Stimulated activated CD4-positive, alpha-beta T cell treated with anti-CD3 and anti-CD28 coated beads, Interleukin-4, amount 100 ng/mL, for 1 hour (primary cell): ENCODE measurements around the gene AGAP1.
A peak's percentile ranks its signal among the peaks of the same experiment; 100 is the strongest.

Experiments used
- DNase-seq: peaks from one replicate; pipeline ENCODE4 v3.0.0-alpha.2; 2020

The AGAP1 gene

DNA sequence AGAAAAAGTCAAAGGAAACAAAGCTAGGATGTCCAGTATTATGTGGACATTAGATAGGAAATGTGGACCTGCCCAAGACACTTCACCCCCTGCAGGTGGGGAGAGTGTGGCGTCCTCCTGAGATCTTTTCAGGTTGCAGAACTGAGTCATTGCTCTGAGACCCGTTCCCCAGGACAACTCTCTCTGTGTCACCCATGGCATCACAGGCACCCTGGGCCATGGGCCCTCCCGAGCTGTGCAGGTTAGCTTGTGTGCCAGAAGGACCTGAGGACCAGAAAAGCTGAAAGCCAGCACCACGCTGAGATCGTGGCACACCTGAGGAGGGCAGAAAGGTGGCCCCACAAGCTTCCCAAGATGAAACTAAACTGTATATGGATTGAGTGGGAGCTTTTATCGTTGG is 229.5 kb downstream of the AGAP1 start:
- no peak for DNase-seq

DNA sequence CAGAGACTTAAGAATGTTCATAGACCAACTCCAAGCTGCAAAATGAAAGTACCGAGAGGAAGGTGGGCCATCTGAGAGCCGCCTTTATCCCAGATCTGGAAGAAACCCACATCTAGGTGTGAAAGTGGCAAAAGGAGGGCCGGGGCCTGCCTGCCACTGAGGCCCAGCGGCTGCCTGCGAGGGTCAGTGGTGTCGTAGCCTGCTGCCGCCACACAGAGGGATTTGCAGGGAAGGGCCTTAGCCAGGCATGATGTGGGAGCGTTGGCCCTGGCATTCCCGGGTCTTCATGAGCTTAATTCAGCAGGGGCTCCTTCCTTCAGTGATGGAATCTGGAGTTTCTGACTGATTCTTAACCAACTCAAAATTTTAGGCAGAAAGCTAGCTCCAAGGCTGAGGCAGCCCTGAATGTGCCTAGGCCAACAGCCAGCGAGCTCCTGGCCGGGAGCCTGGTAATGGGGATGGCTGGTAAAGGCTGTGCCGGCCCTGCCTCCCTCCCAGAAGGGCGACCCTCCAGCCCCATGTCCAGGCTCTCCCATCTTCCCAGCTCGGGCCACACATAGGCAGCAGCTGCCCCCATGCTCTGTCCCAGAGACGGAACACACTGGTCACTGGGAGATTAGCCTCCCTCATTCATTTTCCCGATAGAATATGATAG is 230.1 kb downstream of the AGAP1 start:
- no peak for DNase-seq

DNA sequence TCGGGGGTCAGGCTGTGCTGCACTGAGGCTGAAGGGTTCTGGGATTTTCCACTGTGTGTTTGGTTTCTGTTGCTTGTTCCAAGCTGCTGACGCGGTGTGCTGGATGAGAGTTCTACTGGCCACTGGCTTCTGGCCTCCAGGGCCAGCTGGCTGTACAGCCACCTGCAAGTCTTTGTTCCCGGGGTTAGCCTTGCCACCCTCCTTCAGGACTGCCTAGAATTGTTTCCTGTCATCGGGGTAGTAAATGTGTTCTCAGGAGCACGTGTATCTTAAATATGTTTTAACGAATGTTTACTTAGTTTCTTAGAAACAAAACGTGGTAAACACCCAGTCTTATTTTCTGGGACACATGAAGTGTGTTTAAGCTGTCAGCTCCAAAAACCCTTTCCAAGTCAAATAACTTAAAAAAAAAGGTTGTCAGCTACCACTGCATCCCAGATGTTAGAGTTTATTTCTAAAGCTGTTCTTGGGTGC is 231.2 kb downstream of the AGAP1 start:
- no peak for DNase-seq

DNA sequence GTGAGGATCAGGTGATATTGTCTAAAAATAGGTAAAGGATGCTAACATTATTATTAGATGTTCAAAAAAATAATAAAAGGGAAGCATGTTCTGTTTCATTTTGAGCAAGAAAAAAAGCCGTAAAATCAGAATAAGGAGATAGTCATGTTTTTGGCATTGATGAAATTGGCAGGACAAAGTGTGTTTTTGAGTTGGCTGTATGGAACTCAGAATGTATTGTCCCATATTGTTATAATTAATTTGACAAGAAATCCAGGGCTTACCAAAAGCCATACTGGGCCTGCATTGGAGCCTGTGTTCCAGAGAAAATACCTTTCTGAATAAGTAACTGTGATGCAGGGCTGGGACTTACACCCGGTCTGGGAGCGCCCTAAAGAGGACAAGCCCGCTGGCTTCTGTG is 232.0 kb downstream of the AGAP1 start:
- no peak for DNase-seq

DNA sequence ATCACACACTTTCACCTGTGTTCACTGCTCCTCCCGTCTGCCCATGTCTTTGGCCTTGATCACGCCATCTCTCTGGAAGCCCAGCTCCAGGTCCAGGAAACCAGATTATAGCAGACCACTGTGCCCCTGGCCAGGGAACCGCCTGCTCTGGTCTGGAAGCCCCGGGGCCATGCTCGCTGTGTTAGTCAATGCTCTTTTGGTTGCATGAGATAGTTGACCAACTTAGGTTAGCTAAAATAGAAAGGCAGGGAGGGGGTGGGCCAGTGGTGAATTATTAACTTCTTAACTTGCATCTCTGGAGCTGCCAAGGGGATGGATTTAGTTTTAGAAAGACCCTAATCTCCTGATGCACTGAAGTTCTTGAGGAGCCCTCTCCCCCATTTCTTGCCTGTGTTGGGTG is 232.7 kb downstream of the AGAP1 start:
- DNase-seq = no peak

DNA sequence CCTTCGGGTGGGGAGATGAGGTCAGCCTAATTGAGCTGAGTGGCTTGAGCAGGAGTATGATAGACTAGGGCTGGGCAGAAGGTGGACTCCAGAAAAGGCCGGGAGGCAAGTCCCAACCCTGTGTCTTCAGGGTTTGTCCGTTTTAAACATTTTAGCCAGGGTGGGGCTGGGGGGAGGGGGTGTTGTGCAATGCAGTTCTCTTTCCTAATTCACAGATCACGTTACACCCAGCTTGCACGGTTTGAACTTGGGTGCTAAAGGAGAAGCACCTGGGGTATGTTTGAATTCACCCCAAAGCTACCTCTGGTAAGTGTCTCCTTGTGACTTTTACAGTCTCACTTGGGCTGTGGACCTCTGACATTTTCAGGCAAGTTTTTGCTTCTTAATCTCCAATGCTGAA is 233.3 kb downstream of the AGAP1 start:
- DNase-seq = no peak

DNA sequence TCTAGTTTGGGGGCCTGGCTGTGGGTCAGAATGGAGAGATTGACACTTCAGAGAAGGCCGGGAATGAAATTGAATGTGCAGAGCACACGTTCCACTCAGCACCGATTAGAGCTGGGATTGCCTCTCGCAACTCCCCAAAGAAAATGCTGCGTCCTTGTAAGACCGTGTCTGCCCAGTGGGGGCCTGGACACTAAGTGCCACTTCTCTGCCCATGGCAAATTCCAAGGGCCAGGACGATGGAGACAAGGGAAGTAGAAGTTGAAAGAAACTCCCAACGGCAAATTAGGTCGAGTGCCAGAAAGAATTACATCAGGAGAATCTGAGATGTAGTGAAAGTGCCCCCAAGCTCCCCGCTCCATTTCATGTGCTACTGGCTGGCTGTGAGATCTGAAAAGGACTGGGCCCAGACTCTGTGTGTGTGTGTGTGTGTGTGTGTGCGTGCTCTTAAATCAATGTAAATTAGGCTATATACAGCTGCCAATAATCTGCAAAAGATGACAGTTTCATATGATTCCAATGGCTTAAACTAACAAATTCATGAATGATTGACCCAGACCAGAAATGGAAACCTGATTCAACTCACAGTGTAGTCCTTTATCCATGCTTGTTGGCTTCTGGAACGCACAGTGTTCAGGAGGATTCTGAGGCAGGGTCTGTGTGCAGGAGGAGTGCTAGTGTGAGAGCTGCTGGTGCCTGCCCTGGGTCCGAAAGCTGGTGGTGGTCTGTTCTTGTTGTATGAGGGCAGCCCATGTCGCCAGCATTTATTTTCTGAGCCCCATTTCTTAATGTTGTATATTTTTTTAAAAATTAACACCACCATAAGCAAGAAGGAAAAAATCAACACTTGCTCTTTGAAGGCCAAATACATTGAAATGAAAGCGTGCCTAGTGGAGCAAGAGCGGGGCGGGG is 234.3 kb downstream of the AGAP1 start:
- no peak for DNase-seq

DNA sequence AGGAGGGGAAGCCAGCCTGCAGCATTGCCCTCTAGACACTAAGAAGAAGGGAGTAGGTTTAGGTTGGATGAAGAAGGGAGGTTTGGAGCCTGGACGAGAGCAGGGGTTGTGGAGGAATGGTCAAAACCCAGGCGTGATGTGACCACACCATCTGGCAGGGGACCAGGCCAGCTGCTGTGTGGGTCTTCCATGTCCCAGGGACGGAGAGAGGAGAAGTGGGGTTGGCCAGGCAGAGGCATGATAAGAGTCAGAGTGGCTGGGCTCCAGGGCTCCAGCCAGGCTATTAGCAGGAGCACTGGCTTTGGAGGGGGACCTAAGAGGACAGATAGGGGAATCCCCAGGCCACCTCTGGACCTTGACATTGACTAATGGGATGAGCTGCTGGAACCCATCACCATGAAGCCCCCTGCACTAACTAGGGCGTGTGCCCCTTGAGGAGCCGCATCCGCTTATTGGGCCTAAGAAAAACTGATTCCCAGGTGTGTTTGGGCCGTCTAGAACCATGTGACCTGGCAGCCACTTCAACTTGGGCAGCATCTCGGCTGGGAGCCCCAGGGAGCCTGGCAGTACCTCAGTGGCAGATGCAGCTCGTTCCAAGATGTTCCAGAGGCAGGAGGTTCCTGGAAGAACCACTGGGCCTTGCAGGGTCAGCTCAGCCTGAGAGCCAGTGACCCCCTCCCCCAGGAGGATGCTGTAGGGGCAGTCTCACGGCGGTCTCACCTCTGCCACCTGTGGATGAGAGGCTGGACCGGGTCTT is 235.1 kb downstream of the AGAP1 start:
- no peak for DNase-seq

DNA sequence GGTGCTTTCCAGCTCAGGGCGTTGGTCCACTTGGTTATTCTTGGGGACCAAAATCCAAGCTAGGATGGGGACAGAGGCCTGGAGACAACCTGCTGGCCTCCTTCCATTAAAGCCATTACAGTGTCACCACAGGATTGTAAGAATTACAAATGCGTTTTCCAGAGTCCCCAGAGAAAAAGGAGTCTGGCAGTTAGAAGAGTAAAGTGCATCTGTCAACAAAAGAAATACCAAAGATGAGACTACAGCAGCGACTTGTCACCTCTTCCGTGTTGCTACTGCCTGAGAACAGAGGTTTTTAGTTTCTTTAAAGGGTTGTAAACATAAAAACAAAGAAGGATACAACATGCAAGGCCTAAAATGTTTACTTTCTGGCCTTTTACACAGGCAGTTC is 235.7 kb downstream of the AGAP1 start:
- no peak for DNase-seq

DNA sequence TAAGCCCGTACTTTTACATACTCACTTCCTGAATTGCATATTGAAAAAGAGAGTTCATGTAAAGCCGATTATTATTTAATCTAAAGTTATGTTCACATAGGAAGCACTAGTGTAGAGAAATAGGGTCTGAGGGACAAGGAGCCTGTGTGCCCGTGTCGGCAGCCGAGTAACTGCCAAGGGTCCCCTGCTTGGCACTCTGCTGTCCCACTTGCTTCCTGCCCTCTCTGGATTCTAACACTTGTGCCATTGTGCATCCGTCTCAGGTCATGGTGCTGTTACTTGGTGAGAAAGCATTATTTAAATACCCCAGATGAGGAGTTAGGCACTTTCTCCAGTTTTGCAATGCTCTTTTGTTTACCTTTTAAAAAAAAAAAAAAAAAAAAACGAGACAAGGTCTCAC is 236.3 kb downstream of the AGAP1 start:
- DNase-seq = no peak

DNA sequence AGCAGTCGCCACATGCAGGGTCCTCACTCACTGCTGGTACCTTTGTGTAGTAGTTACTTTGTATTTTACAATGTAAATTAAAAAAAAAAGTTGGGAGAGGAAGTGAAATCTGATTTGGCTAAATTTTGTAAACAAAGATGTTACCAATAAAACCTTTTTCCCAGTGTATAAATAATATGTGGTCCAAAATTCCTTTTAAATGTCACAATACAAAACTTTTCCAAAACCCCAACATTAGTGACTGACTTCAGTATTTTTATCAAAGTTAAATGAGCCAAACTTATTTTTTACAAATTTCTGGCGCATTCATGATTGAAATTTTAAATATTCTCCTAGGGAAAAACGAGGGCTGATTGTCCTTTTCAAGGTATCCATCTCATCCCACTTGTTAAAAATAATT is 239.9 kb downstream of the AGAP1 start:
- DNase-seq = no peak

DNA sequence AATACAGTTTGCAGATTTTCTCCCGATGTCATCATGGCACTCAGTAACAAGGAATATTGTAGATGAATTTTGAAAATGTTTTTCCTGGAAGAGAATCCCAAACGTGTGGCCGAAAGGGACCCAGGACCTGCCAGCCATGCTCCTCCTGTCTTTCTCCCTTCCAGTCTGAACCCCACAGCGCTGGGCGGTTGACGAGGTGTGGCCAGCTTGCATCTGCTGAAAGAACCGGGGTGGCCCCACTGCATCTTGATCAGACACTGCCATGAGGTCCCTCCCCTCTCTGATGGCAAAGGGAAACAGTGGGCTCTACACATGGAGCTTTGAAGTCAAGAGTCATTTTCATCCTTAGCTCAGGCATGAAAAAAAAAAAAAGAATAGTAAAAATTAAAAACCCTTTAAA is 240.3 kb downstream of the AGAP1 start:
- DNase-seq = no peak

DNA sequence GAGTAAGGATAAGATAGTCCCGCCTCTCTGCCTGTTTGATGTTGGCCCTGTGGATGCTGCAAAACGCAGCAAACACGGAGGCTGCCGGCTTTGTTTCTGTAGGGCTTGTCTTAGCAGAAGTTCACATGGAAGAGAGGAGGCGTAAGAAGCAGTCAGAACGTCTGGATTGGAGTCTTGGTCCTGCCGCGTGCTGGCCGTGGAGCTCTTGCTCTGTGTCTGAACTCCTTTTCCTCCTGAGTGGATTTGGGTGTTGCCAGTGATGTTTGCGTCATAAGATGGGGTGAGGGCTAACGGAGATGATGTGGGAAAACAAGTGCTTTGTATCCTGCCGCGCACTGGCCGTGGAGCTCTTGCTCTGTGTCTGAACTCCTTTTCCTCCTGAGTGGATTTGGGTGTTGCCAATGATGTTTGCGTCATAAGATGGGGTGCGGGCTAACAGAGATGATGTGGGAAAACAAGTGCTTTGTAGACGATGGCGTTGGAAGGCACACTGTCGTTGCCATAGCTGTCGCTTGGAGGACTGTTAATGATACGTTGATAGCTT is 240.9 kb downstream of the AGAP1 start:
- no peak for DNase-seq

DNA sequence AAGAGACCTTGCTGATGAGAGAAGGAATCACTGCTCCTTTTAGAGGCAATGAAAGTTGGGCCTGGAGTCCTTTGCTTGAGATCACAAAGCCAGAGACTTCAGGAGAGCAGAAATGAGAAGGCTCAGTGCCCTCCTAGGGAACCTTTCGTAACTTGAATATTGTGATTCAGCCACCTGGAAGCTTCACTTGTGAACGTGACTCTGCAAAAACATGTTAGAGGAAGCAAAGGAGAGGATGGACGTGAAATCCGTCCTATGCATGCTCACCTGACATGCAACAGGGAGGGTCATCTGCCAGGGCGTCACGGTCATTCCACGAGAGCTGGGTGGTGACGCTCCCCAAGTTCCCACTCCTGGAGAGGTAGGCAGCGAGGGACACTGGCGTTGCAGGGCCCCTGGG is 243.6 kb downstream of the AGAP1 start:
- no peak for DNase-seq

DNA sequence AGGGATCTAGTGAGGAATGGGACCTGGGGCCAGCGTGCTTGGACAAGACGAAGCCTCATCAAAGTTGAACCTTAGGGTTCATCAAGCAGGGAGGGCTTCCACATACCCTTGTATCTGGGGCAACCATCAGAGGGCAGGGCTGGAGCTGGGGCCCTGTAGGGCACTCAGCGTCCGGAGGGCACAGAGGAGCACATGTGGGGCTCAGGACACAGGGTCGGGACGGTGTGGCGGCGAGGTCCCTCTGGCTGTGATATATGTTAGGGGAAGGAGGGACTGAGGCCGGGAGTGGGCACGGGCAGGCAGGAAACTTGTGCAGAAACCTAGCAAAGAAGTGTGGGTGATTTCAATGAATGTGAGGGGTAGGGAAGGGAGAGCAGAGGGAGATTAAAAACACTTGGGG is 244.0 kb downstream of the AGAP1 start:
- no peak for DNase-seq

DNA sequence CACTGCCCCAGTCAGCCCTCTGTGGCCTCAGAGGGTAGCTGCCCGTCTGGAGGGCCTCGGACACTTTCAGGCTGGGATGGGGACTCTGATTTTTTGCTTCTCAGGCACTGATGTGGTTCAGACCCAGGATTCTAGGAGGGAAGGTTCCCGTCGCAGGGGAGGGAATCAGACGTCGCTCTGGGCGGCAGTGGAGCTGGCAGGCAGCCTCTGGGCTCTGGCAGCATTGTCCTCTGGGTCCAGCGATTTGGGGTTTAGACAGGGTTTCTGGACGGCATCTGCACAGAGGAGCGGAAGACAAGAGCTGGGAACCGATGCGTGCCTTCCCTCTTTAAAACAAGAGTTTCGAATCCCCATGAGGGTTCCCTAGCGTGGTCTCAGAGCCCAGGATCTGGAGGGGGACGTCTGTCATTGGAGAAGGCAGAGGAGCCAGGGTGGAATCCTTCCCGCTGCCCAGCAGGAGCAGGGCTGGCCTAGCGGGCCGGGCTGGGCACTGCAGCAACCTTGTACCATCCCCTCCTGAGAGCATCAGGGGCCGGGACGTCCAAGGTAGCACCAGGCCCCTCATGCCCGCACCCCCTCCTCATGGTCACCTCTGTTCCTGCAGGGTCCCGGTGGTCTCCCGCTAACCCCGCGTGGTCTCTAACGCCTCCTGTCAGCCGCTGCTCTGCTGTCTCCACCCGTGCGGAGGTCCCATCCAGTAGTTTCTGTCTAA is 246.0 kb downstream of the AGAP1 start:
- no peak for DNase-seq

DNA sequence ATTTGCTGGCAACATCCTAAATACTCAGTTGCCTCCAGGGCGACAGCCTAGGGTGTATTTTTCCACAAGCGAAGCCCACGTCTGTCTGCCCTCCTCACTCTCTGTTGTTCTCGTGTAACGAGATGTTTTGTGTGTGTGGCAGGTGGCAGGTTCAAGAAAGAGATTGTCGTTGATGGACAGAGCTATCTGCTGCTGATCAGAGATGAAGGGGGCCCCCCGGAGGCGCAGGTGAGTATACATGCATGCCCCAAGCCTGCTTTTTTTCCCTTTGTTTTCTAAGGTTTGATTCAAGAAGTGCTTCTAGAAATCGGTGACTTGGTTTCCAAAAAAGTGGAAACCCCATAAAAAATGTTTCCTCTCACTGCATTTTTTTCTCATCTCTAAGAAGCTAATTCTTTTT is 247.0 kb downstream of the AGAP1 start:
- no peak for DNase-seq

DNA sequence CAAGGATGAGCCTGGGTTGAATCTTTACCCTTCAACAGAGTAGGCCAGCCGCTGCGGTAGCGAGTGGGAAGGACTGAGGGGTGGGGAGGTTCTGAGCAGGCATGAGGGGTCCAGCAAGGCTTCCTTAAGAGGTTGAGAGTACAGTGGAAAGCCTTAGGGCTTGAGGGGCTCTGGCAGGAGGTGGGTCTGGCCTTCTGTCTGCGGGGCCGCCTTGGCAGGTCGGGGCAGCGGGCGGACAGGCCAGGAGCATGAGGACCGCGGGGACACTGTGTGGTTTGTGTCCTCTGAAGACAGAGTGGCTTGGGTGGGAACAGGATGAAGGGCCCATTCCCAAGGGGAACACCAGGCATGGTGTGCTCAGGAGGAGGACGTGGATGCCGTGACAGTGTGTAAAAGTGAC is 250.3 kb downstream of the AGAP1 start:
- DNase-seq = no peak

DNA sequence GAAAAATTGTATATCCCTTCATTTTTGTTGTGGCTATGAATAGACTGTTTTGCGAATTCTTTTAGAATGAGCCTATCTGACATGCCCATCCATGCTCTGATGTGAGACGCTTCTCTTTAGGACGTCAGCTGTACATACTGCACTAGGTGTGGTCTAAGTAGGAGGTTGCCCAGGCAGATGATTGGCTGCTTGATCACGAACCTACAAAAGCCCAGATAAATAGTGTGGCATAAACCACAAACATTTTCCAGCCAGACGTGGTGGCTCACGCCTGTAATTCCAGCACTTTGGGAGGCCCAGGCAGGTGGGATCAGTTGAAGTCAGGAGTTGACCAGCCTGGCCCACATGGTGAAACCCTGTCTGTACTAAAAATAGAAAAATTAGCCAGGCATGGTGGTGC is 251.8 kb downstream of the AGAP1 start:
- no peak for DNase-seq

DNA sequence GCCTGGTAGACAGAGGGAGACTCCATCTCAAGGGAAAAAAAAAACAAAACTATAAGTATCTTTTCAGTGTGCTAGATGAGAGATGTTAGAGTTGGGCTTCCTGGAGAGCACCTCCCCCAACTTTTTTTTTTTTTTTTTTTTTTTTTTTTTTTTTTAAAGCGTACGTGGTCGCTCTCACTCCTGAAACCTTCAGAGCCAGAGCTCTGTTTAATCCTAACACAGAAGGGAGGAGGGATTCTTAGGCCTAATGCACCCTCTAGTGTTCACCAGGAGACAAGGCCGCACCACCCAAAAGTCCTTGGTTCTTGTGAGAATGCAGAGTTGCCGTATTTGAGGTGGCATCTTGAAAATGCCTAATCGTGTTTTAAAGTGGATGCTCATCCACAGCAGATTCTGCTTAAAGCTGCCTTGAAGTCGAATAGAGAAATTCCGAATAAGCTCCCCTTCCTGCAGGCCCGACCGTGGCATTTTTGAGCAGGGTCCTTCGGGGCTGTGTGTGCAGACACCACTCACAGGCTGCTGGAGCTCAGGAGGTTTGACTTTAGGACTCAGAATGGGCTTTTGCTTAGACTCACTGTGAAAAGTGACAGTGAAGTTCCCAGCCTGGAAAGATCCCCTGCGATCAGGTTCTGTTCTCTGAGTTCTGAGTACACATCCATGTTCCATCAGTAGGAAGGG is 252.6 kb downstream of the AGAP1 start:
- peak; percentile 24 for DNase-seq

DNA sequence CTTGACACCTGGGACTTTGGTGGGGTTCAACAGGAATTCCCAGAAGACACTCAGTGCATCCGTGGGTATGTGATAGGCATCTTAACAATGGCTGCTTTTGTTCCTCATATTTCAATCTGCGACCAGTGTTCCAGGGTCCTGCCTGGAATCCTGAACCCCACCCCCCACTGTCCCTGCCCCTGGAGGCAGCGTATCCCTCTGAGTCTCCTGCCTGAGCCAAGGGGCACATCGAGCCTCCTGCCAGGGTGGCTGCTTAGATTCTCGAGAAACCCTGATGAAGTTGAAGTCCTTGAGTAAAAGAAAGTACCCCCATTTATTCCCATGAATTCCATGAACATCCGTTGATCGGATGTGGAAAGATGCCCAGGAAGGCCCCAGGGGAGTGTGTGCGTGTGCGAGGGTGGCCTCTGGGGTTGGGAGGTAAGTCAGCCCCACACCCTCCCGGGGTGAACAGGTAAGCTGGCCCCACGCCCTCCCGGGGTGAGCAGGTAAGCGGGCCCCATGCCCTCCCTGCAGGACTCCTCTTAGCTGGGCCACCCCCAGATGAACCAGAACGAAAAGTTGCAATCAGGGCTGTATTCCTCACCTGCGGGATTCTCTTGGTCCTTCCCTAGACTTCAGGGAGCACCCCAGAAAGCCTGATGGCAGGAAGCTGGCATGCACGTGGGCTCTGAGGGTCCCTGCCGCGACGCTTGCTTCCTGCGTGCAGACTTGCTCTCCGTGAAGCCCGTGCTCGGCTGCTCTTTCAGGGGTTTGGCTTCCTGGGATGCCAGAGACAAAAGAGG is 253.3 kb downstream of the AGAP1 start:
- no peak for DNase-seq

DNA sequence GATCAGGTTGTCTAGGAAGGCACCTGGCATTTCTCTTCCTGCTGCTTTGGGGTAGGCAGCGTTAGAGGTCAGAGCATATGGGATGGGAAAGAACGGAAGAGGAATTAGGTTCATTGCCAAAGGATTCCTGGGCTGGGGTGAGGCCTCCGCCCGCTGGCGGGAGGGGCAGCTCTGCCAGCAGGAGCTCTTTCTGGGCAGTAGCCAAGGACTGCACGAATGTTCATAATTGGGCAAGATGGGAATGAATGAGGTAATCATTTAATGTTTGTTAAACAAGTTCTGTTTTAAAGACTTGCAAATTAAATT is 253.9 kb downstream of the AGAP1 start:
- DNase-seq = no peak
